H1 (cell line): ENCODE results near the gene METAP1D. TPM values are rescaled to one million over a fixed set of nuclear protein-coding genes. Genes with fewer than 3 reads are reported as not detected.

Source experiments
- CHD1 ChIP-seq: IDR thresholded peaks from 2 replicates; pipeline ENCODE4 v1.6.1; 2012; ENCODE audit warnings: low read depth, low read length, improper control_type of control experiment
- polyA plus RNA-seq, 7 experiments: library from polyadenylated mRNA; depleted of rRNA in 3 of 7; stranded (reverse) in 5 of 7; unstranded in 2 of 7; fragments of >200 nt in 5 of 7; fragments of 200-250 nt in 2 of 7; gene quantifications; 1 replicate in 5 of 7; 2 replicates in 1 of 7; 4 replicates in 1 of 7; pipeline versions ENCODE4 v1.2.1 to v1.2.3, GENCODE V29; 2011 to 2013; ENCODE audit warnings: missing spikeins in 2 of 7, mixed read lengths in 2 of 7
- total RNA-seq: library from RNA; stranded (reverse); fragmentation: NEBNext Ultra II Directional; extraction: Animal tissue kit (Norgen Biotek cat#: 25700); gene quantifications from 2 replicates; pipeline ENCODE4 v1.2.1, GENCODE V29; 2021

METAP1D gene
- total and polyA plus RNA-seq, 2 of the 8 experiments (the other 6 are each of a cell fraction or from before 2014, with no cell fraction given): 3.9 to 6.2 TPM

GRCh38 chr2:172091761-172092566, 92.2 kb downstream of the METAP1D start (continued):
- no peak for TF ChIP-seq CHD1
- TF ChIP-seq, all 59 proteins: peak for 4
